HCT116 (cell line): ENCODE measurements around the gene STARD8.

Experiments used
- ATF3 ChIP-seq: IDR thresholded peaks from 2 replicates; pipeline ENCODE4 v1.6.1; 2012
- CBX3 ChIP-seq: IDR thresholded peaks from 2 replicates; pipeline ENCODE4 v1.6.1; 2012; ENCODE audit warnings: low read depth
- CTCF ChIP-seq, 3 experiments: fragments of 200-600 bp in 1 of 3; sonication (generic) in 1 of 3; IDR thresholded peaks in 2 of 3; conservative IDR thresholded peaks in 1 of 3; 2 replicates each; pipeline ENCODE4 v1.5.1; 2012 to 2017; ENCODE audit warnings: low read depth in 2 of 3, low read length in 2 of 3, antibody characterized with exemption in 1 of 3, borderline replicate concordance in 1 of 3, control low read depth in 1 of 3, mild to moderate bottlenecking in 1 of 3, mixed read lengths in 1 of 3, mixed run types in 1 of 3, moderate library complexity in 1 of 3; ENCODE audit not compliant: insufficient read depth in 1 of 3
- ELF1 ChIP-seq: IDR thresholded peaks from 2 replicates; pipeline ENCODE4 v1.6.1; 2012; ENCODE audit warnings: low read depth, borderline replicate concordance
- EZH2 ChIP-seq: fragments of 200-600 bp; sonication (generic); IDR thresholded peaks from 2 replicates; pipeline ENCODE4 v1.6.1; 2017; ENCODE audit warnings: antibody characterized with exemption, mixed run types
- FOSL1 ChIP-seq: IDR thresholded peaks from 2 replicates; pipeline ENCODE4 v1.6.1; 2012; ENCODE audit warnings: low read depth
- MAX ChIP-seq: IDR thresholded peaks from 2 replicates; pipeline ENCODE4 v1.6.1; 2012
- POLR2A ChIP-seq: IDR thresholded peaks from 2 replicates; pipeline ENCODE4 v1.7.0; 2011; ENCODE audit warnings: borderline replicate concordance; ENCODE audit not compliant: insufficient read depth, insufficient read length; ENCODE audit errors: extremely low read depth
- POLR2AphosphoS5 ChIP-seq: IDR thresholded peaks from 2 replicates; pipeline ENCODE4 v1.6.1; 2011; ENCODE audit warnings: mild to moderate bottlenecking, low read depth, low read length, moderate library complexity
- RAD21 ChIP-seq: IDR thresholded peaks from 2 replicates; pipeline ENCODE4 v1.6.1; 2012; ENCODE audit warnings: low read depth, mild to moderate bottlenecking
- SP1 ChIP-seq: IDR thresholded peaks from 2 replicates; pipeline ENCODE4 v1.6.1; 2012; ENCODE audit warnings: low read depth
- YY1 ChIP-seq: IDR thresholded peaks from 2 replicates; pipeline ENCODE4 v1.6.1; 2011; ENCODE audit warnings: low read length, low read depth, moderate library complexity, mild to moderate bottlenecking; ENCODE audit not compliant: insufficient replicate concordance; ENCODE audit errors: extremely low read depth
- ZNF274 ChIP-seq: fragments of 200-500 bp; sonication (Bioruptor generic); IDR thresholded peaks from 2 replicates; pipeline ENCODE4 v1.6.1; 2014; ENCODE audit warnings: mild to moderate bottlenecking, low read depth, low read length, inconsistent platforms
- TF ChIP-seq, protein P1 (sequence below): IDR thresholded peaks from 2 replicates; pipeline ENCODE4 v1.6.1; 2011; ENCODE audit warnings: mild to moderate bottlenecking, low read length, moderate library complexity; ENCODE audit not compliant: insufficient replicate concordance; ENCODE audit errors: extremely low read depth

- TF ChIP-seq SP1 = no peak
- no peak for TF ChIP-seq POLR2A
- no peak for TF ChIP-seq CTCF (IDR thresholded peaks at IDR 0.05 in 2 of 3, conservative IDR thresholded peaks at IDR 0.05 in 1 of 3; ENCODE audit: borderline replicate concordance in 1 of 3, insufficient read depth in 1 of 3, low read depth in 2 of 3, low read length in 2 of 3)
- TF ChIP-seq POLR2AphosphoS5 = no peak
- no peak for TF ChIP-seq ELF1
- TF ChIP-seq ATF3 = no peak
- TF ChIP-seq YY1 = no peak
- TF ChIP-seq RAD21 = no peak
- no peak for TF ChIP-seq ZNF274
- TF ChIP-seq FOSL1 = no peak
- TF ChIP-seq EZH2 = no peak
- TF ChIP-seq CBX3 = no peak
- no peak for TF ChIP-seq MAX
- TF ChIP-seq, protein P1, sequence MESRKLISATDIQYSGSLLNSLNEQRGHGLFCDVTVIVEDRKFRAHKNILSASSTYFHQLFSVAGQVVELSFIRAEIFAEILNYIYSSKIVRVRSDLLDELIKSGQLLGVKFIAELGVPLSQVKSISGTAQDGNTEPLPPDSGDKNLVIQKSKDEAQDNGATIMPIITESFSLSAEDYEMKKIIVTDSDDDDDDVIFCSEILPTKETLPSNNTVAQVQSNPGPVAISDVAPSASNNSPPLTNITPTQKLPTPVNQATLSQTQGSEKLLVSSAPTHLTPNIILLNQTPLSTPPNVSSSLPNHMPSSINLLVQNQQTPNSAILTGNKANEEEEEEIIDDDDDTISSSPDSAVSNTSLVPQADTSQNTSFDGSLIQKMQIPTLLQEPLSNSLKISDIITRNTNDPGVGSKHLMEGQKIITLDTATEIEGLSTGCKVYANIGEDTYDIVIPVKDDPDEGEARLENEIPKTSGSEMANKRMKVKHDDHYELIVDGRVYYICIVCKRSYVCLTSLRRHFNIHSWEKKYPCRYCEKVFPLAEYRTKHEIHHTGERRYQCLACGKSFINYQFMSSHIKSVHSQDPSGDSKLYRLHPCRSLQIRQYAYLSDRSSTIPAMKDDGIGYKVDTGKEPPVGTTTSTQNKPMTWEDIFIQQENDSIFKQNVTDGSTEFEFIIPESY = no peak
Observed at GRCh38 chrX:68682790-68683189, 35.3 kb downstream of the STARD8 start.
